ENCODE results near the gene TTC23. TPM values are rescaled to one million over a fixed set of nuclear protein-coding genes. Genes with fewer than 3 reads are reported as not detected.

The TTC23 gene
- polyA plus RNA-seq, 1 donor (not counting 4 experiments of a cell fraction or from before 2014, with no cell fraction given) = 6.7 TPM

DNA sequence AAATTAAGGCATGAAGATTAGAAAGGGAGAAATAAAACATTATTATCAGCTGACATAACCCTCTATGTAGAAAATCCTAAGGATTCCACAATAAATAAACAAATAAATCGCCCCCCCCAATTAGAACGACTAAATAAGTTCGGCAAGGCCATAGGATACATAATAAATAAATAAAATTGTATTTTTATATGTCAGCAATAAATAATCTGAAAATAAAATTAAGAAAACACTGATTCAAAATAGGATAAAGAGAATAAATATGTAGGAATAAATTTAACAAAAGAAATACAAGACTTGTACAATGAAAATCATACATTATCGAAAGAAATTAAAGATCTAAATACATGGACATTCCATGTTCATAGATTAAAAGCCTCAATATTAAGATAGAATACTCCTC lies 5.1 kb downstream of the TTC23 start:
- Histone ChIP-seq H3K4me1 (ENCODE audit: control insufficient read depth, extremely low read depth, insufficient read depth, low read length) (peaks cover 9% of the 10 kb centered on the region), H3K9me1 (ENCODE audit: control insufficient read depth, extremely low read depth, insufficient read depth, low read length) (no peaks in the 10 kb centered on the region), H4K20me1 (ENCODE audit: control insufficient read depth, extremely low read depth, insufficient read depth, low read length) (no peaks in the 10 kb centered on the region), H3K9ac (ENCODE audit: control insufficient read depth, extremely low read depth, insufficient read depth, low read length) (no peak overlapping the region), H3K36me3 (ENCODE audit: control insufficient read depth in 2 of 2, extremely low read depth in 1 of 2, insufficient read depth in 2 of 2, low read length in 2 of 2) (peaks cover 0 to 5% of the 10 kb centered on the region in 2 experiments), H3K4me3 (ENCODE audit: control insufficient read depth in 2 of 3, extremely low read depth in 1 of 3, insufficient read depth in 2 of 3, low read depth in 1 of 3, low read length in 3 of 3) (no peak overlapping the region), H3K4me2 (ENCODE audit: control insufficient read depth, extremely low read depth, insufficient read depth, low read depth, low read length) (no peak overlapping the region), H3K27me3 (ENCODE audit: control insufficient read depth, extremely low read depth, insufficient read depth, low read length) (no peaks in the 10 kb centered on the region), H2AFZ (ENCODE audit: control insufficient read depth, low read length) (no peak overlapping the region), H3K79me2 (ENCODE audit: control insufficient read depth, insufficient read depth, low read length) (peaks cover 32% of the 10 kb centered on the region), H3K9me3 (ENCODE audit: control insufficient read depth, low read depth, low read length) (no peaks in the 10 kb centered on the region), H3K27ac (ENCODE audit: control insufficient read depth, insufficient read depth, low read length) (no peak overlapping the region)
- TF ChIP-seq, protein P1, sequence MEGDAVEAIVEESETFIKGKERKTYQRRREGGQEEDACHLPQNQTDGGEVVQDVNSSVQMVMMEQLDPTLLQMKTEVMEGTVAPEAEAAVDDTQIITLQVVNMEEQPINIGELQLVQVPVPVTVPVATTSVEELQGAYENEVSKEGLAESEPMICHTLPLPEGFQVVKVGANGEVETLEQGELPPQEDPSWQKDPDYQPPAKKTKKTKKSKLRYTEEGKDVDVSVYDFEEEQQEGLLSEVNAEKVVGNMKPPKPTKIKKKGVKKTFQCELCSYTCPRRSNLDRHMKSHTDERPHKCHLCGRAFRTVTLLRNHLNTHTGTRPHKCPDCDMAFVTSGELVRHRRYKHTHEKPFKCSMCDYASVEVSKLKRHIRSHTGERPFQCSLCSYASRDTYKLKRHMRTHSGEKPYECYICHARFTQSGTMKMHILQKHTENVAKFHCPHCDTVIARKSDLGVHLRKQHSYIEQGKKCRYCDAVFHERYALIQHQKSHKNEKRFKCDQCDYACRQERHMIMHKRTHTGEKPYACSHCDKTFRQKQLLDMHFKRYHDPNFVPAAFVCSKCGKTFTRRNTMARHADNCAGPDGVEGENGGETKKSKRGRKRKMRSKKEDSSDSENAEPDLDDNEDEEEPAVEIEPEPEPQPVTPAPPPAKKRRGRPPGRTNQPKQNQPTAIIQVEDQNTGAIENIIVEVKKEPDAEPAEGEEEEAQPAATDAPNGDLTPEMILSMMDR (optimal IDR thresholded peaks at IDR 0.05 in 1 of 3, IDR thresholded peaks at IDR 0.05 in 1 of 3, conservative IDR thresholded peaks at IDR 0.05 in 1 of 3; ENCODE audit: extremely low read depth in 1 of 3, insufficient read depth in 2 of 3, low read length in 3 of 3) = no peak
- TF ChIP-seq EZH2 (IDR thresholded peaks at IDR 0.05; ENCODE audit: low read length) = no peak
- no peak for DNase-seq (ENCODE audit: low read depth, low spot score)
- no peak for FAIRE-seq
- dilution Hi-C loops (cut with MboI; ENCODE audit: extremely low pct_ligation_motif_present, low sequenced_read_pairs) = no loop called here

- Histone ChIP-seq H3K9me1 (ENCODE audit: control insufficient read depth, extremely low read depth, insufficient read depth, low read length) (no peaks in the 10 kb centered on the region), H3K79me2 (ENCODE audit: control insufficient read depth, insufficient read depth, low read length) (peaks cover 14% of the 10 kb centered on the region), H3K9me3 (ENCODE audit: control insufficient read depth, low read depth, low read length) (no peaks in the 10 kb centered on the region), H3K9ac (ENCODE audit: control insufficient read depth, extremely low read depth, insufficient read depth, low read length) (no peak overlapping the region), H3K4me1 (ENCODE audit: control insufficient read depth, extremely low read depth, insufficient read depth, low read length) (no peaks in the 10 kb centered on the region), H3K4me3 (ENCODE audit: control insufficient read depth in 2 of 3, extremely low read depth in 1 of 3, insufficient read depth in 2 of 3, low read depth in 1 of 3, low read length in 3 of 3) (no peak overlapping the region), H3K27ac (ENCODE audit: control insufficient read depth, insufficient read depth, low read length) (no peak overlapping the region), H3K27me3 (ENCODE audit: control insufficient read depth, extremely low read depth, insufficient read depth, low read length) (no peaks in the 10 kb centered on the region), H3K4me2 (ENCODE audit: control insufficient read depth, extremely low read depth, insufficient read depth, low read depth, low read length) (no peak overlapping the region), H3K36me3 (ENCODE audit: control insufficient read depth in 2 of 2, extremely low read depth in 1 of 2, insufficient read depth in 2 of 2, low read length in 2 of 2) (peaks cover 0 to 6% of the 10 kb centered on the region in 2 experiments), H2AFZ (ENCODE audit: control insufficient read depth, low read length) (no peak overlapping the region), H4K20me1 (ENCODE audit: control insufficient read depth, extremely low read depth, insufficient read depth, low read length) (no peaks in the 10 kb centered on the region)
- TF ChIP-seq, protein P1 (optimal IDR thresholded peaks at IDR 0.05 in 1 of 3, IDR thresholded peaks at IDR 0.05 in 1 of 3, conservative IDR thresholded peaks at IDR 0.05 in 1 of 3; ENCODE audit: extremely low read depth in 1 of 3, insufficient read depth in 2 of 3, low read length in 3 of 3) = no peak
- no peak for TF ChIP-seq EZH2 (IDR thresholded peaks at IDR 0.05; ENCODE audit: low read length)
- dilution Hi-C loops (cut with MboI; ENCODE audit: extremely low pct_ligation_motif_present, low sequenced_read_pairs) = no loop called here
- FAIRE-seq (no peak), DNase-seq (ENCODE audit: low read depth, low spot score) (no peak)
Measured at GRCh38 chr15:99241752-99242151, 7.6 kb downstream of the TTC23 start.
